ENCODE measurements around the gene SPATA31D1. TPM values are rescaled to one million over a fixed set of nuclear protein-coding genes. Genes with fewer than 3 reads are reported as not detected.

Gene SPATA31D1
- total and polyA plus RNA-seq, 4 donors, result not detected

- no peak for TF ChIP-seq YY1 (IDR thresholded peaks at IDR 0.05)
These were observed 23.7 kb downstream of the SPATA31D1 start (continued) for GRCh38 chr9:82012276-82012675.

- no peak for TF ChIP-seq REST (IDR thresholded peaks at IDR 0.05)
- Histone ChIP-seq H3K36me3 (ENCODE audit: control insufficient read depth in 4 of 4, insufficient read depth in 3 of 4, low read depth in 1 of 4, low read length in 3 of 4) (no peaks in the 10 kb centered on the region), H3K27me3 (ENCODE audit: control insufficient read depth in 4 of 4, insufficient read depth in 4 of 4, low read length in 3 of 4) (no peaks in the 10 kb centered on the region), H3K9ac (ENCODE audit: low read depth in 1 of 2, low read length in 2 of 2) (no peak overlapping the region), H3K4me3 (ENCODE audit: low read depth in 1 of 3, low read length in 3 of 3) (no peak overlapping the region), H3K4me1 (ENCODE audit: control insufficient read depth in 4 of 4, insufficient read depth in 4 of 4, low read length in 3 of 4) (no peaks in the 10 kb centered on the region), H3K27ac (ENCODE audit: low read depth in 1 of 2, low read length in 2 of 2) (no peak overlapping the region), H3K9me3 (ENCODE audit: control insufficient read depth in 4 of 4, low read length in 3 of 4) (no peaks in the 10 kb centered on the region)
- DNase-seq (ENCODE audit: low spot score), result no peak
These were observed 31.8 kb downstream of the SPATA31D1 start for GRCh38 chr9:82020331-82020730.

GRCh38 chr9:82021198-82021597, 32.6 kb downstream of the SPATA31D1 start:
- Histone ChIP-seq H3K27ac (ENCODE audit: low read depth in 1 of 2, low read length in 2 of 2) (no peak overlapping the region), H3K9ac (ENCODE audit: low read depth in 1 of 2, low read length in 2 of 2) (no peak overlapping the region), H3K4me1 (ENCODE audit: control insufficient read depth in 4 of 4, insufficient read depth in 4 of 4, low read length in 3 of 4) (no peaks in the 10 kb centered on the region), H3K36me3 (ENCODE audit: control insufficient read depth in 4 of 4, insufficient read depth in 3 of 4, low read depth in 1 of 4, low read length in 3 of 4) (no peaks in the 10 kb centered on the region), H3K9me3 (ENCODE audit: control insufficient read depth in 4 of 4, low read length in 3 of 4) (no peaks in the 10 kb centered on the region), H3K4me3 (ENCODE audit: low read depth in 1 of 3, low read length in 3 of 3) (no peak overlapping the region), H3K27me3 (ENCODE audit: control insufficient read depth in 4 of 4, insufficient read depth in 4 of 4, low read length in 3 of 4) (no peaks in the 10 kb centered on the region)
- TF ChIP-seq HNF4A (conservative IDR thresholded peaks at IDR 0.05) (no peak), RXRA (IDR thresholded peaks at IDR 0.05) (no peak), TAF1 (conservative IDR thresholded peaks at IDR 0.05) (no peak), REST (IDR thresholded peaks at IDR 0.05) (no peak), HNF4G (IDR thresholded peaks at IDR 0.05) (no peak), ATF3 (IDR thresholded peaks at IDR 0.05) (no peak), ZBTB33 (IDR thresholded peaks at IDR 0.05) (no peak), NR2F2 (IDR thresholded peaks at IDR 0.05) (no peak), SP1 (IDR thresholded peaks at IDR 0.05) (no peak), CTCF (IDR thresholded peaks at IDR 0.05; ENCODE audit: low read depth, low read length, missing input control) (no peak), JUND (IDR thresholded peaks at IDR 0.05) (no peak), EGR1 (IDR thresholded peaks at IDR 0.05; ENCODE audit: low read depth in 2 of 2) (no peak), GABPA (IDR thresholded peaks at IDR 0.05 in 1 of 2, conservative IDR thresholded peaks at IDR 0.05 in 1 of 2) (no peak), FOXA2 (IDR thresholded peaks at IDR 0.05) (no peak), MAX (IDR thresholded peaks at IDR 0.05) (no peak), RAD21 (IDR thresholded peaks at IDR 0.05) (no peak), YY1 (IDR thresholded peaks at IDR 0.05) (no peak), FOXA1 (IDR thresholded peaks at IDR 0.05) (no peak)
- DNase-seq (ENCODE audit: low spot score), result no peak
